Heart left ventricle (tissue), 16 donors: ENCODE results near the gene RNF130. TPM values are rescaled to one million over a fixed set of nuclear protein-coding genes. Genes with fewer than 3 reads are reported as not detected.
"Not testable (repeated sequence)": the region's sequence is repeated elsewhere in the genome, so short reads cannot be mapped to it uniquely, and the experiment has no call there.

Experiments
- ATAC-seq, 4 donors: fragments of 200-7000 bp; cut with Tn5 transposase; one replicate each; pipeline ENCODE4 v1.9.1; 2020 to 2022; ENCODE audit warnings: moderate library complexity in 4 of 4, mild to moderate bottlenecking in 3 of 4, moderate number of reproducible peaks in 1 of 4
- DNase-seq, 5 donors: peaks; one replicate each; pipeline ENCODE4 v3.0.0-alpha.2; 2020
- H3K27ac ChIP-seq, 12 donors: fragments of 200-600 bp; sonication (generic) in 4 of 12; one replicate each; pipeline versions ENCODE4 v1.5.0 to v1.8.0; 2016 to 2022; ENCODE audit warnings: mild to moderate bottlenecking in 2 of 12
- H3K27me3 ChIP-seq, 9 donors: fragments of 200-600 bp; sonication (generic) in 2 of 9; one replicate each; pipeline versions ENCODE4 v1.5.1 to v1.8.0; 2016 to 2022; ENCODE audit warnings: mild to moderate bottlenecking in 3 of 9
- H3K36me3 ChIP-seq, 9 donors: fragments of 200-600 bp; sonication (generic) in 2 of 9; one replicate each; pipeline versions ENCODE4 v1.5.0 to v1.8.0; 2018 to 2022; ENCODE audit warnings: mild to moderate bottlenecking in 2 of 9
- H3K4me1 ChIP-seq, 12 donors: fragments of 200-600 bp; sonication (generic) in 4 of 12; one replicate each; pipeline versions ENCODE4 v1.5.0 to v1.8.0; 2016 to 2022; ENCODE audit warnings: mild to moderate bottlenecking in 3 of 12
- H3K4me3 ChIP-seq, 12 donors: fragments of 200-600 bp; sonication (generic) in 4 of 12; one replicate each; pipeline versions ENCODE4 v1.5.0 to v1.8.0; 2017 to 2022; ENCODE audit warnings: mild to moderate bottlenecking in 9 of 12, moderate library complexity in 4 of 12
- H3K9me3 ChIP-seq, 12 donors: fragments of 200-600 bp; sonication (generic) in 4 of 12; one replicate each; pipeline versions ENCODE4 v1.5.0 to v1.8.0; 2016 to 2022; ENCODE audit warnings: mild to moderate bottlenecking in 1 of 12
- CTCF ChIP-seq, 12 donors: fragments of 200-600 bp; sonication (generic) in 4 of 12; IDR thresholded peaks; one replicate each; pipeline versions ENCODE4 v1.5.0 to v1.8.0; 2018 to 2022; ENCODE audit warnings: antibody characterized with exemption in 12 of 12, mild to moderate bottlenecking in 5 of 12
- POLR2A ChIP-seq, 2 donors: fragments of 450-650 bp; IDR thresholded peaks; one replicate each; pipeline ENCODE4 v1.6.1; 2017; ENCODE audit warnings: antibody characterized with exemption in 2 of 2, mild to moderate bottlenecking in 2 of 2, moderate library complexity in 2 of 2
- WGBS, 4 donors: extraction: QIAGEN DNeasy Blood & Tissue Kit in 2 of 4; methylation state at CpG; one replicate each; pipeline versions ENCODE4 v1.1.5 to v1.1.7; 2013 to 2018; 5-methylcytosine and 5-hydroxymethylcytosine counted together
- intact Hi-C, 10 donors: fragments of 100-400 bp; cut with DNase I; formaldehyde crosslinking; loops; one replicate each; pipeline versions ENCODE4 v1.11.1 to v1.14.2; 2022
- polyA plus RNA-seq, 2 donors: library from polyadenylated mRNA; stranded (reverse); fragments of 200-250 nt; gene quantifications; one replicate each; pipeline ENCODE4 v1.2.3, GENCODE V29; 2013
- total RNA-seq, 9 donors: library from RNA; depleted of rRNA in 2 of 9; stranded (reverse); fragments of >200 nt in 2 of 9; fragmentation: NEBNext Ultra II Directional in 3 of 9; extraction: Animal tissue kit (Norgen Biotek cat#: 25700) in 3 of 9; gene quantifications; one replicate each; pipeline versions ENCODE4 v1.1.0 to v1.2.4, GENCODE V29; 2016 to 2023
- donor health status: ischemic (EF 13 %, LVEDD 7.1; RV severe dilation, severe dysfunction).
- donor health status: healthy with polysubstance abuse.
- donor health status: DM: no; HTN: yes; CAD: no.
- donor health status: DM: no; HTN: no; CAD: no.
- donor health status: ischemic (EF 25% LVEDD 6.9; RV normal size, moderate dysfunction).
- donor health status: ischemic (EF 25% LVEDD 5.7; RV mildly dilated, moderate dysfunction).
- donor health status: healthy.
- donor health status: DM: yes; HTN: yes; CAD: no.
- donor health status: ischemic (EF 35%, LVEDD 5.7; RV mildly dilated, moderate dysfunction).
- donor health status: nonischemic (EF 11% LVEDD 7.7; RV severe dilation, severe dysfunction).
- donor health status: DM: yes; HTN: yes; CAD: no.
- donor health status: PGD.
- donor health status: ischemic (EF 29% LVEDD 5.4; RV normal size, mild dysfunction).
- donor health status: nonischemic (EF 23%, LVEDD 6.1; RV moderate dilation, normal function).

The RNF130 gene
- total and polyA plus RNA-seq, 11 donors: 26.3 to 76.2 (median 38.7) TPM

- TF ChIP-seq POLR2A (IDR thresholded peaks at IDR 0.05): no peak
- no peak for TF ChIP-seq CTCF (IDR thresholded peaks at IDR 0.05)
- Histone ChIP-seq H3K36me3 (peaks cover 0 to 12% (median 3%) of the 10 kb centered on the region in 9 donors), H3K27ac (no peak overlapping the region), H3K9me3 (peaks cover 0 to 7% (median 0%) of the 10 kb centered on the region in 12 donors), H3K4me1 (no peaks in the 10 kb centered on the region), H3K27me3 (no peaks in the 10 kb centered on the region), H3K4me3 (no peak overlapping the region)
- DNase-seq: no peak
- intact Hi-C loops: loop anchor here in 2 of 10 donors (5.0 to 10.0 kb wide), 2 partner anchors 74 to 76 kb away; partner anchors contain the start of gene RNF130 (in 1 of the 2)
- ATAC-seq: no peak
These were observed 70.4 kb downstream of the RNF130 start for GRCh38 chr5:180001136-180001535.

DNA sequence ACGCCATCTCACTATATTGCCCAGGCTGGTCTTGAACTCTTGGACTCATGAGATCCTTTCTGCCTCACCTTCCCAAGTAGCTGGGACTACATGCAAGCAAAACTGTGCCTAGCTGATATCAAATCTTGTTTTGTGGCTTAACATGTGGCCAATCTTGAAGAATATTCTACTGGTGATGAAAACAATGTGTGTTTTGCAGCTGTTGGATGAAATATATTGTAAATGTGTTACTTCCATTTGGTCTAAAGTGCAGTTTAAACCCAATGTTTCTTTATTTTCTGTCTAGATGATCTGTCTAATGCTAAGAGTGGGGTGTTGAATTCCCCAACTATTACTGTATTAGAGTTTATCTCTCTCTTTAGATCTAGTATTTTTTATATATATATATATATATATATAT, 73.1 kb downstream of the RNF130 start:
- ATAC-seq (no peak), DNase-seq (no peak)
- H3K36me3 ChIP-seq: peaks cover 0 to 12% (median 3%) of the 10 kb centered on the region in 9 donors
- H3K9me3 ChIP-seq: peaks cover 0 to 23% (median 0%) of the 10 kb centered on the region in 12 donors
- 96 to 100% (median 98%) methylated on average over 1 of the region's 1 CpG for WGBS, 4 donors
- no peaks in the 10 kb centered on the region for H3K27me3 ChIP-seq
- TF ChIP-seq CTCF (IDR thresholded peaks at IDR 0.05): no peak
- no peak for TF ChIP-seq POLR2A (IDR thresholded peaks at IDR 0.05)
- intact Hi-C loops: no loop called here
- no peaks in the 10 kb centered on the region for H3K4me1 ChIP-seq
- H3K4me3 ChIP-seq: no peak overlapping the region
- no peak overlapping the region for H3K27ac ChIP-seq

DNA sequence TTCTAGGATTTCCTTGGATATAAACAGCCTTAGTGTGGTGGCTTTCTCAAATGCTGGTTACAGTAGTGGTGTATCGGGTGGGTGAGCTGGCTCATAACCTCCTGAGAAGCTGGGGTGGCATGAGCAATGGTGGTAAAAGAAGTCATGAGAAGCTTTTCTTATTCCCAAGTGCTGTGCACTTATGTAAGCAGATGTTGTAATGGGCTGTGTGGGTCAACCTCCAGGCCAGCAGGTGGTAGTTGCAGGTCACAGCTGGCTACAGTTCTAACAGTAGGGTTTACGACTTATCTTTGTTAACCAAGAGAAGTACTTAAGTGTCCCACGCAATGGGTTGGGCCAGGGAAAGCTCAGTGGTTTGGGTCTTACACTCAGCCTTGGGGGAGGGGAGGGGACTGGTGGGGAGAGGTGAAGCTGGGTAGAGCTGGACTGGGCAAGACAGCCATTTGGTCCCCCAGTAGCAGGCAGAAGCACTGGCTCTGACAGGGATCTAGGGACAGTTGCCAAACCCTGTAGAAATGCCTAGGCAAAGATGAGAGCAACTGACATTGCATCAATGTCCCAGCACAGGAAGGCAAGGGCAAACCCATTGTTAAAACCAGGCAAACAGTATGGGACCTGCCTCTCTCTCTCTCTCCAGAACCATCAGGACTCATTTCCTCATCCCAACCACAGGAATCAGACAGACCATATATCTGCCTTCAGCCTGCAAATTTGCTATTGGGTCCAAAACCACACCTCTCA, 76.8 kb downstream of the RNF130 start:
- ATAC-seq (no peak), DNase-seq (no peak)
- peaks cover 0 to 45% (median 0%) of the 10 kb centered on the region in 12 donors for H3K9me3 ChIP-seq
- H3K27me3 ChIP-seq: no peaks in the 10 kb centered on the region
- 95 to 98% (median 96%) methylated on average over 3 of the region's 3 CpGs for WGBS, 4 donors
- H3K36me3 ChIP-seq: no peaks in the 10 kb centered on the region
- no peak overlapping the region for H3K27ac ChIP-seq
- no peak overlapping the region for H3K4me3 ChIP-seq
- intact Hi-C loops: no loop called here
- H3K4me1 ChIP-seq: no peaks in the 10 kb centered on the region
- no peak for TF ChIP-seq CTCF (IDR thresholded peaks at IDR 0.05)
- TF ChIP-seq POLR2A (IDR thresholded peaks at IDR 0.05): no peak

DNA sequence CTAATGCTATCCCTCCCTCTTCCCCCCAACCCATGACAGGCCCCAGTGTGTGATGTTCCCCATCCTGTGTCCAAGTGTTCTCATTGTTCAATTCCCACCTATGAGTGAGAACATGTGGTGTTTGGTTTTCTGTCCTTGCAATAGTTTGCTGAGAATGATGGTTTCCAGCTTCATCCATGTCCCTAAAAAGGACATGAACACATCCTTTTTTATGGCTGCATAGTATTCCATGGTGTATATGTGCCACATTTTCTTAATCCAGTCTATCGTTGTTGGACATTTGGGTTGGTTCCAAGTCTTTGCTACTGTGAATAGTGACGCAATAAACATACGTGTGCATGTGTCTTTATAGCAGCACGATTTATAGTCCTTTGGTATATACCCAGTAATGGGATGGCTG, 78.7 kb downstream of the RNF130 start:
- DNase-seq, H3K27me3 ChIP-seq, ATAC-seq, H3K36me3 ChIP-seq, intact Hi-C loops, H3K4me1 ChIP-seq, H3K4me3 ChIP-seq, H3K27ac ChIP-seq: not testable (repeated sequence)
- peaks cover 0 to 45% (median 0%) of the 10 kb centered on the region in 12 donors for H3K9me3 ChIP-seq
- WGBS, 4 donors: 91 to 98% (median 95%) methylated on average over 4 of the region's 4 CpGs
